ENCODE data around the gene MPL. TPM values are rescaled to one million over a fixed set of nuclear protein-coding genes. Genes with fewer than 3 reads are reported as not detected.
A peak's percentile ranks its signal among the peaks of the same experiment; 100 is the strongest.

The MPL gene
- total and polyA plus RNA-seq, 2 of the 13 experiments (the other 11 are each of a cell fraction or from before 2014, with no cell fraction given) = not detected

- TF ChIP-seq, protein P1, sequence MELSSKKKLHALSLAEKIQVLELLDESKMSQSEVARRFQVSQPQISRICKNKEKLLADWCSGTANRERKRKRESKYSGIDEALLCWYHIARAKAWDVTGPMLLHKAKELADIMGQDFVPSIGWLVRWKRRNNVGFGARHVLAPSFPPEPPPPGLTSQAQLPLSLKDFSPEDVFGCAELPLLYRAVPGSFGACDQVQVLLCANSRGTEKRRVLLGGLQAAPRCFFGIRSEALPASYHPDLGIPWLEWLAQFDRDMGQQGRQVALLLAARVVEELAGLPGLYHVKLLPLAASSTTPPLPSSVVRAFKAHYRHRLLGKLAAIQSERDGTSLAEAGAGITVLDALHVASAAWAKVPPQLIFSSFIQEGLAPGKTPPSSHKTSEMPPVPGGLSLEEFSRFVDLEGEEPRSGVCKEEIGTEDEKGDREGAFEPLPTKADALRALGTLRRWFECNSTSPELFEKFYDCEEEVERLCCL (CRISPR knock-in tag; IDR thresholded peaks at IDR 0.05; ENCODE audit: borderline replicate concordance) = no peak; the same call in 1 of the 2 replicates
- TF ChIP-seq ZIK1 (CRISPR knock-in tag; IDR thresholded peaks at IDR 0.05; ENCODE audit: borderline replicate concordance, low read depth) (peak; percentile 92), ONECUT2 (CRISPR knock-in tag; IDR thresholded peaks at IDR 0.05) (0 out of 2 replicates have a peak, but pooled peaks have one; percentile 10), MTF1 (CRISPR knock-in tag; IDR thresholded peaks at IDR 0.05) (peak; percentile 53; the same call in 1 of the 2 replicates), UBTF (CRISPR knock-in tag; IDR thresholded peaks at IDR 0.05) (peak; percentile 98), ZNF569 (CRISPR knock-in tag; IDR thresholded peaks at IDR 0.05; ENCODE audit: borderline replicate concordance) (no peak), RBM39 (IDR thresholded peaks at IDR 0.05; ENCODE audit: low read depth, low read length, poor library complexity, severe bottlenecking) (no peak), ZBTB1 (CRISPR knock-in tag; IDR thresholded peaks at IDR 0.05; ENCODE audit: borderline replicate concordance) (0 out of 2 replicates have a peak, but pooled peaks have one; percentile 40), ETS1 (CRISPR knock-in tag; IDR thresholded peaks at IDR 0.05) (peak; percentile 61; the same call in 1 of the 2 replicates), ZNF17 (CRISPR knock-in tag; IDR thresholded peaks at IDR 0.05) (no peak), TBX3 (IDR thresholded peaks at IDR 0.05; ENCODE audit: borderline replicate concordance) (no peak), ZNF280B (CRISPR knock-in tag; IDR thresholded peaks at IDR 0.05; ENCODE audit: borderline replicate concordance) (peak; percentile 72; the same call in 1 of the 2 replicates), ZNF83 (CRISPR knock-in tag; IDR thresholded peaks at IDR 0.05; ENCODE audit: borderline replicate concordance) (no peak), ZNF564 (CRISPR knock-in tag; IDR thresholded peaks at IDR 0.05) (peak; percentile 54; the same call in 1 of the 2 replicates), NR2F1 (CRISPR knock-in tag; IDR thresholded peaks at IDR 0.05) (0 out of 4 replicates have a peak, but pooled peaks of 1 of the 2 experiments have one; percentile 14), PHB2 (IDR thresholded peaks at IDR 0.05; ENCODE audit: partially characterized antibody) (no peak), KLF9 (CRISPR knock-in tag; IDR thresholded peaks at IDR 0.05; ENCODE audit: low read depth) (peak; percentile 77; the same call in 1 of the 2 replicates)
- TF ChIP-seq, protein P2, sequence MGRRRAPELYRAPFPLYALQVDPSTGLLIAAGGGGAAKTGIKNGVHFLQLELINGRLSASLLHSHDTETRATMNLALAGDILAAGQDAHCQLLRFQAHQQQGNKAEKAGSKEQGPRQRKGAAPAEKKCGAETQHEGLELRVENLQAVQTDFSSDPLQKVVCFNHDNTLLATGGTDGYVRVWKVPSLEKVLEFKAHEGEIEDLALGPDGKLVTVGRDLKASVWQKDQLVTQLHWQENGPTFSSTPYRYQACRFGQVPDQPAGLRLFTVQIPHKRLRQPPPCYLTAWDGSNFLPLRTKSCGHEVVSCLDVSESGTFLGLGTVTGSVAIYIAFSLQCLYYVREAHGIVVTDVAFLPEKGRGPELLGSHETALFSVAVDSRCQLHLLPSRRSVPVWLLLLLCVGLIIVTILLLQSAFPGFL (CRISPR knock-in tag; IDR thresholded peaks at IDR 0.05) = no peak
- TF ChIP-seq, protein P3, sequence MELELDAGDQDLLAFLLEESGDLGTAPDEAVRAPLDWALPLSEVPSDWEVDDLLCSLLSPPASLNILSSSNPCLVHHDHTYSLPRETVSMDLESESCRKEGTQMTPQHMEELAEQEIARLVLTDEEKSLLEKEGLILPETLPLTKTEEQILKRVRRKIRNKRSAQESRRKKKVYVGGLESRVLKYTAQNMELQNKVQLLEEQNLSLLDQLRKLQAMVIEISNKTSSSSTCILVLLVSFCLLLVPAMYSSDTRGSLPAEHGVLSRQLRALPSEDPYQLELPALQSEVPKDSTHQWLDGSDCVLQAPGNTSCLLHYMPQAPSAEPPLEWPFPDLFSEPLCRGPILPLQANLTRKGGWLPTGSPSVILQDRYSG (CRISPR knock-in tag; IDR thresholded peaks at IDR 0.05) = peak; percentile 88
Measured at GRCh38 chr1:43367904-43368645, 30.5 kb downstream of the MPL start, which contains the start of gene ELOVL1 (continued).

Measured in HepG2 (cell line).